ENCODE results near the gene PRSS22.

Gene PRSS22

GRCh38 chr16:2827831-2828520, 30.0 kb downstream of the PRSS22 start:
- DNase-seq, result no peak

GRCh38 chr16:2827374-2827791, 30.6 kb downstream of the PRSS22 start:
- no peak for DNase-seq

GRCh38 chr16:2826591-2827373, 31.2 kb downstream of the PRSS22 start:
- DNase-seq, result no peak

GRCh38 chr16:2825906-2826305, 32.1 kb downstream of the PRSS22 start:
- no peak for DNase-seq

- DNase-seq, result no peak
These were observed 32.8 kb downstream of the PRSS22 start for GRCh38 chr16:2825049-2825742.

- no peak for DNase-seq
These were observed 33.3 kb downstream of the PRSS22 start for GRCh38 chr16:2824626-2825025.

- DNase-seq, result no peak
These were observed 35.5 kb downstream of the PRSS22 start for GRCh38 chr16:2822496-2822895.

GRCh38 chr16:2822158-2822495, 35.8 kb downstream of the PRSS22 start:
- DNase-seq, result no peak

GRCh38 chr16:2821487-2822157, 36.3 kb downstream of the PRSS22 start:
- no peak for DNase-seq

- no peak for DNase-seq
These were observed 37.0 kb downstream of the PRSS22 start for GRCh38 chr16:2820836-2821486.

GRCh38 chr16:2819939-2820835, 37.8 kb downstream of the PRSS22 start:
- DNase-seq, result peak; percentile 33

- no peak for DNase-seq
These were observed 38.6 kb downstream of the PRSS22 start for GRCh38 chr16:2819179-2819938.

GRCh38 chr16:2818272-2818876, 39.6 kb downstream of the PRSS22 start:
- no peak for DNase-seq

GRCh38 chr16:2817340-2818271, 40.4 kb downstream of the PRSS22 start:
- DNase-seq, result no peak

GRCh38 chr16:2816751-2817339, 41.1 kb downstream of the PRSS22 start, which contains the start of gene PRSS21:
PRSS21 (plus strand) TSS chr16:2817237; CDS start chr16:2817269, 32 bp downstream.
- DNase-seq, result peak; percentile 73

- DNase-seq, result no peak
These were observed 42.6 kb downstream of the PRSS22 start for GRCh38 chr16:2815299-2815771.

- no peak for DNase-seq
These were observed 43.2 kb downstream of the PRSS22 start for GRCh38 chr16:2814551-2815298.

GRCh38 chr16:2813771-2814221, 44.2 kb downstream of the PRSS22 start:
- DNase-seq, result no peak

All from activated CD8-positive, alpha-beta memory T cell treated with anti-CD3 and anti-CD28 coated beads, Interleukin-2, amount 50 U/mL, for 48 hours (primary cell).